Right lobe of liver (tissue), 6 donors: ENCODE results near the gene IKZF2. TPM values are rescaled to one million over a fixed set of nuclear protein-coding genes. Genes with fewer than 3 reads are reported as not detected.

Experiments used
- ATAC-seq, 4 donors: fragments of 200-7000 bp; cut with Tn5 transposase; one replicate each; pipeline ENCODE4 v1.9.1; 2020; ENCODE audit warnings: mild to moderate bottlenecking in 4 of 4, moderate library complexity in 4 of 4
- DNase-seq, 3 donors: peaks; one replicate each; pipeline ENCODE4 v3.0.0-alpha.2; 2020
- H3K27ac ChIP-seq, 3 donors: fragments of 200-600 bp; one replicate each; pipeline ENCODE4 v1.8.0; 2022
- H3K27me3 ChIP-seq, 2 donors: fragments of 200-600 bp; one replicate each; pipeline ENCODE4 v1.8.0; 2022
- H3K36me3 ChIP-seq, 4 donors: fragments of 200-600 bp; sonication (generic) in 1 of 4; one replicate each; pipeline versions ENCODE4 v1.5.1 to v1.8.0; 2017 to 2022; ENCODE audit warnings: control low read depth in 1 of 4
- H3K4me1 ChIP-seq, 4 donors: fragments of 200-600 bp; sonication (generic) in 1 of 4; one replicate each; pipeline versions ENCODE4 v1.5.1 to v1.8.0; 2017 to 2022; ENCODE audit warnings: control low read depth in 1 of 4
- H3K4me3 ChIP-seq, 3 donors: fragments of 200-600 bp; one replicate each; pipeline ENCODE4 v1.8.0; 2022
- H3K9me3 ChIP-seq, 4 donors: fragments of 200-600 bp; sonication (generic) in 1 of 4; one replicate each; pipeline versions ENCODE4 v1.5.1 to v1.8.0; 2017 to 2022; ENCODE audit warnings: control low read depth in 1 of 4
- POLR2A ChIP-seq: fragments of 450-650 bp; IDR thresholded peaks from one replicate; pipeline ENCODE4 v1.6.1; 2017; ENCODE audit warnings: antibody characterized with exemption, mild to moderate bottlenecking
- WGBS: methylation state at CpG from one replicate; pipeline ENCODE4 v1.1.6; 2018; ENCODE audit warnings: low coverage, low lambda C conversion rate; ENCODE audit not compliant: insufficient coverage; ENCODE audit errors: missing lambda C conversion rate; 5-methylcytosine and 5-hydroxymethylcytosine counted together
- intact Hi-C, 2 donors: fragments of 100-400 bp; cut with DNase I; formaldehyde crosslinking; loops; one replicate each; pipeline versions ENCODE4 v1.11.2 to v1.14.1; 2022
- total RNA-seq, 6 experiments: library from RNA; depleted of rRNA in 2 of 6; stranded (reverse); fragments of >200 nt in 2 of 6; fragmentation: NEBNext Ultra II Directional in 3 of 6; extraction: Animal tissue kit (Norgen Biotek cat#: 25700) in 3 of 6; gene quantifications; one replicate each; pipeline versions ENCODE4 v1.1.0 to v1.2.4, GENCODE V29; 2016 to 2023
- TF ChIP-seq, protein P1 (sequence below), 4 donors: fragments of 200-600 bp in 3 of 4; fragments of 450-650 bp in 1 of 4; IDR thresholded peaks; one replicate each; pipeline versions ENCODE4 v1.5.1 to v1.8.0; 2016 to 2022; ENCODE audit warnings: antibody characterized with exemption in 4 of 4, mild to moderate bottlenecking in 2 of 4
- donor health status: DM: no; HTN: yes; CAD: no.
- donor health status: DM: no; HTN: no; CAD: no.
- donor health status: DM: no; HTN: no; CAD: no.
- donor health status: DM: no; HTN: yes; CAD: no.
- donor health status: DM: no; HTN: yes; CAD: no.

IKZF2 gene
- total RNA-seq, 6 experiments from 2014 or later: 1.1 to 4.1 (median 1.9) TPM

- H3K4me1 ChIP-seq: peaks cover 0 to 8% (median 0%) of the 10 kb centered on the region in 4 donors
- peak overlapping the region in 2 of 3 donors; percentile 11 to 21 for H3K4me3 ChIP-seq
- no peaks in the 10 kb centered on the region for H3K36me3 ChIP-seq
- 30% methylated on average over 7 of the region's 8 CpGs for WGBS
- intact Hi-C loops: no loop called here
- no peak overlapping the region for H3K27ac ChIP-seq
- TF ChIP-seq POLR2A: no peak
- TF ChIP-seq, protein P1, sequence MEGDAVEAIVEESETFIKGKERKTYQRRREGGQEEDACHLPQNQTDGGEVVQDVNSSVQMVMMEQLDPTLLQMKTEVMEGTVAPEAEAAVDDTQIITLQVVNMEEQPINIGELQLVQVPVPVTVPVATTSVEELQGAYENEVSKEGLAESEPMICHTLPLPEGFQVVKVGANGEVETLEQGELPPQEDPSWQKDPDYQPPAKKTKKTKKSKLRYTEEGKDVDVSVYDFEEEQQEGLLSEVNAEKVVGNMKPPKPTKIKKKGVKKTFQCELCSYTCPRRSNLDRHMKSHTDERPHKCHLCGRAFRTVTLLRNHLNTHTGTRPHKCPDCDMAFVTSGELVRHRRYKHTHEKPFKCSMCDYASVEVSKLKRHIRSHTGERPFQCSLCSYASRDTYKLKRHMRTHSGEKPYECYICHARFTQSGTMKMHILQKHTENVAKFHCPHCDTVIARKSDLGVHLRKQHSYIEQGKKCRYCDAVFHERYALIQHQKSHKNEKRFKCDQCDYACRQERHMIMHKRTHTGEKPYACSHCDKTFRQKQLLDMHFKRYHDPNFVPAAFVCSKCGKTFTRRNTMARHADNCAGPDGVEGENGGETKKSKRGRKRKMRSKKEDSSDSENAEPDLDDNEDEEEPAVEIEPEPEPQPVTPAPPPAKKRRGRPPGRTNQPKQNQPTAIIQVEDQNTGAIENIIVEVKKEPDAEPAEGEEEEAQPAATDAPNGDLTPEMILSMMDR (IDR thresholded peaks at IDR 0.05): no peak
- H3K9me3 ChIP-seq: no peaks in the 10 kb centered on the region
- H3K27me3 ChIP-seq: no peaks in the 10 kb centered on the region
- ATAC-seq (peak; percentile 92 to 97 (median 96)), DNase-seq (peak; percentile 33 to 61 (median 53))
Measured at GRCh38 chr2:213065583-213066442, 85.6 kb downstream of the IKZF2 start.

DNA sequence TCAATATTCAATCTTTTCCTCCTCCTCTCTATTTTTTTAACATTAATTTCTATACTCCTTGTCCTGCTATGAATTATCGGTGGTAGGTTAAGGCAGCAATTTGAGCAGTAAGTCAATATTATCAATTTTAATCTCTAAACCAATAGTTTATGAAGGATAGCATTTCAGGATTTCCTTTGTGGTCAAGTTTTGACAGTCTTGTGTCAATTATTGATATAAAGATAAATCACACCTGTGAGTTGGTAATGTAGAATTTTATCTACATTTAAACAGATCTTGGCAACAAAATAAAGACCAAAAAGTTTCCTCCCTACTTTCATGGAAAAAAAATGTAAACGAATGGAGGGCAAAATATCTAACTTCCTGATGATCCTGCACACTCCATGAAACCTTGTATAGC is 87.3 kb downstream of the IKZF2 start:
- no peak for TF ChIP-seq POLR2A
- TF ChIP-seq, protein P1 (IDR thresholded peaks at IDR 0.05): no peak
- 73% methylated on average over 2 of the region's 2 CpGs for WGBS
- Histone ChIP-seq H3K27me3 (no peaks in the 10 kb centered on the region), H3K36me3 (no peaks in the 10 kb centered on the region), H3K9me3 (no peaks in the 10 kb centered on the region), H3K4me1 (peaks cover 0 to 8% (median 0%) of the 10 kb centered on the region in 4 donors), H3K4me3 (no peak overlapping the region), H3K27ac (no peak overlapping the region)
- intact Hi-C loops: no loop called here
- ATAC-seq: no peak
- DNase-seq: no peak

DNA sequence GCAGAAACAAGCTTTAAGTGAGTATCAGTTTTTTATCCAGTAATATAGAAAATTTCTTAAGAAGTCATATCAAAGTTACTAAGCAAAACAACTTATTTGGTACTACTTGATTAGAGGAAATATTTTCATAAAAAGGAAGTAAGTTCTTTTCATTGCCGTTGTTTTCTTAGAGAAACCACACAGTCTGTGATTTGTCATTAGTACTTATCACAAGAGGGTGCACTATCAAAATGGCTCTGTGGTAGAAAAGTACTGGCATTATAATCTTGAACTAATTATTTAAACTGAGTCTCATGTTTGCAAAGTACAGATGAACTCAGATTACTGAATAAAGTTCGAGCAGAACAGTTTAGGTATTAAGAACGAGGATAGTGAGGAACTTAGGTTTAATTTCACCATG is 93.4 kb downstream of the IKZF2 start:
- Histone ChIP-seq H3K27ac (no peak overlapping the region), H3K9me3 (no peaks in the 10 kb centered on the region), H3K27me3 (no peaks in the 10 kb centered on the region), H3K4me3 (no peak overlapping the region), H3K36me3 (no peaks in the 10 kb centered on the region), H3K4me1 (no peaks in the 10 kb centered on the region)
- TF ChIP-seq POLR2A: no peak
- TF ChIP-seq, protein P1 (IDR thresholded peaks at IDR 0.05): no peak
- ATAC-seq (no peak), DNase-seq (no peak)
- intact Hi-C loops: no loop called here
- 59% methylated on average over 3 of the region's 3 CpGs for WGBS

DNA sequence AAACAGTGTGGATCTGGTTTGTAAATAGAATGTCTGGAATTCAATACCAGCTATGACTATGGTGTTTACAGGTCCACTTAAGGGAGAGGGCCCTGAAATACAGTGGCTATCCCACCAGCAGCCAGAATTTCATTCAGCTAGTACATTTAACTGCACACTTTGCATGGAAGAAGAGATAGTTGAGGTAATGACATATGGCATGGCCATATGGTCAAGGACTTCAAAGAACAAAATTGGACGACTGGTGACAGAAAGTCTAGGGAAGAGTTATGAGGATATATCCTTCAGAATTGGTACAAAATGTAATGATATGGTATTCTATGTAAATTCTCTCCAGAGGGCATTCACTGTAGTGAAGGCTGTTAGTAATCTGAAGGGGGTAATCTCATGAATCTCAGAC is 105.0 kb downstream of the IKZF2 start:
- no peak for TF ChIP-seq POLR2A
- TF ChIP-seq, protein P1 (IDR thresholded peaks at IDR 0.05): no peak
- Histone ChIP-seq H3K27ac (no peak overlapping the region), H3K27me3 (no peaks in the 10 kb centered on the region), H3K4me1 (no peaks in the 10 kb centered on the region), H3K36me3 (no peaks in the 10 kb centered on the region), H3K4me3 (no peak overlapping the region), H3K9me3 (no peaks in the 10 kb centered on the region)
- no peak for DNase-seq
- no peak for ATAC-seq
- 67% methylated on average over 1 of the region's 1 CpG for WGBS
- intact Hi-C loops: no loop called here
